ENCODE measurements around the gene RASGEF1B. TPM values are rescaled to one million over a fixed set of nuclear protein-coding genes. Genes with fewer than 3 reads are reported as not detected.

Gene RASGEF1B
- total RNA-seq, 2 experiments from 2014 or later, result 6.5 to 6.7 TPM

DNA sequence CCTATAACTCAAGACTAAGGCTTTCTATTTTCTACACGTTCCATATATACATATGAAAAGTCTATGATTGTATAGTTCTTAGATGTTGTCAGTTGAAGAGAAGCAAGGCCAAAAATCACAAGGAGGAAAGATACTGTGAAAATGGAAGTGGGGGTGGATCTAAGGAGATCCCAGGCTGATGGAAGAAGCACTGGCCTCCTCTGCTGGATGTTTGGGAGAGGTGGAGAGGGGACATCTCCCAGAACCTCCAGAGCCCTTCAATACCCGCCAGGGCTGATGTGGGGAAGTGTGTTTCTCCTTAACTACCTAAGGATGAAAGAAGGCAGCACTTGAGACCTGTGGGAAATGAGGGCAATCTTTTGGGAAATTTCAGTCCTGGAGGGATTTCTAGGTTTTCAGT, 67.4 kb downstream of the RASGEF1B start:
- intact Hi-C loops (cut with micrococcal nuclease), result loop anchor here (10.0 kb wide), 1 partner anchor 201 kb away; no protein-coding TSS in a partner anchor
- H3K9me3 Mint-ChIP-seq, result no peaks in the 10 kb centered on the region
- no peak overlapping the region for H3K4me3 Mint-ChIP-seq
- H3K27me3 Mint-ChIP-seq (ENCODE audit: low read depth), result no peaks in the 10 kb centered on the region
- no peaks in the 10 kb centered on the region for H3K36me3 Mint-ChIP-seq (ENCODE audit: low read depth)
- CTCF ChIA-PET, result no interaction called here
- no peak overlapping the region for H3K27ac Mint-ChIP-seq
- peaks cover 3% of the 10 kb centered on the region for H3K4me1 Mint-ChIP-seq (ENCODE audit: low read depth)
- DNase-seq, result no peak

DNA sequence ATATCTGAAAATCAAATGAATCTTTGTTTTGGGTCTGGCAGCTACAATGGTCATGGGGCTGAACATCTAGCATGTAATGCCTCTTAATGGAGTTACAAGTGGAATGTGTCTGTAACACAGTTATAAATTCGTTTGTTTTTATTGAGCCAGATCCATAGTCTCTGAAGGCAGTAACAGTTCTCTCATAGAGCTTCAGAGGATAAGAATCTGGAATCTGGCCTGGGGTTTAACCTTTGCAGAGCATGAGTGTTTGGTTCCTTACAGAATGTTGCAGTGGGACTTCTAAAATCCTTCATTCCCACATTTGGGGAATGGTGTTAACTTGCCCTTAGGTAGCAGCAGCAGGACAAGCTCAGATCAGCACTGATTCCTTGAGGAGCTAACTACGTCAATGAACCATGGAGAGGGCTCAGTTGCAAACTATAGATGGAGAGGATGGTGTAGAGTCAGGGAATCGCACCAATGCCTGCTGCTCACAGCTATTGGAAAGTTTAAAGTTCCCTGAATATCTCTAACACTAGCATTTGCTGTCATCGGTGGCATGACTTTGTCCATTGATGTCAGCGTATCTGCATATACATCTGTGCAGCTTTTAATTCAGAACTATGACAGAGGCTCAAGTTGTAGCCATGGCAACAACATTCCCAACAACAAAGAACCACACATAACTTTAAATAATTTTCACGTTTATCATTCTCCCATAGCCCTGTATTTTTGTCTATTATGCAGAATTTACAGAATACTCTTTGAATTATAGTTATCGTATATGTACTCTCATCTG, 72.2 kb downstream of the RASGEF1B start:
- no peaks in the 10 kb centered on the region for H3K27me3 Mint-ChIP-seq (ENCODE audit: low read depth)
- H3K27ac Mint-ChIP-seq, result no peak overlapping the region
- intact Hi-C loops (cut with micrococcal nuclease), result loop anchor here (10.0 kb wide), 1 partner anchor 205 kb away; no protein-coding TSS in a partner anchor
- no peaks in the 10 kb centered on the region for H3K4me1 Mint-ChIP-seq (ENCODE audit: low read depth)
- no peak for DNase-seq
- no peaks in the 10 kb centered on the region for H3K36me3 Mint-ChIP-seq (ENCODE audit: low read depth)
- no peaks in the 10 kb centered on the region for H3K9me3 Mint-ChIP-seq
- no peak overlapping the region for H3K4me3 Mint-ChIP-seq
- CTCF ChIA-PET, result interaction anchor here (0.6 to 1.6 kb wide), 4 partner anchors 9 to 802 kb away, joined by 3 to 4 read pairs (median 4); no protein-coding TSS in a partner anchor

DNA sequence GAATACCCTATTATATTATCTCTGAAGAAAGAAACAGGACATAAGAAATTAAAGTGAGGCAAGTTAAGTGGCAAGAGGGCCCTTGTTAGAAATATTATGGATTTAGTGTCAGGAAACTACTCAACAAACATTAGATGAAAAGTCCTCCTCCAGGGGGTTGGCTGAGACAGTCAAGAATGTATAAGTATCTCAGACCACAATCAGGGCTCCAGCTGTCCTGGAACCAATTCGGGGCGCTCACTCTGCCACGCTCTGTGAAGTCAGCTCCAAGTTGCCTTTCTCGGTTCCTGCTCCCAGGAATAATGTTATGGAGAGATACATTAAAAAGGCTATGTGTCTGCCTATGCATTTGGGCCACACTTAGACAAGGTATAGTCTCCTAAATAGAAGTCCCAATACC, 73.3 kb downstream of the RASGEF1B start:
- H3K9me3 Mint-ChIP-seq, result no peaks in the 10 kb centered on the region
- no peak for DNase-seq
- H3K27ac Mint-ChIP-seq, result no peak overlapping the region
- no peak overlapping the region for H3K4me3 Mint-ChIP-seq
- H3K27me3 Mint-ChIP-seq (ENCODE audit: low read depth), result no peaks in the 10 kb centered on the region
- H3K36me3 Mint-ChIP-seq (ENCODE audit: low read depth), result no peaks in the 10 kb centered on the region
- CTCF ChIA-PET, result interaction anchor here (1.6 kb wide), 1 partner anchor 10 kb away, joined by 4 read pairs; no protein-coding TSS in a partner anchor
- intact Hi-C loops (cut with micrococcal nuclease), result no loop called here
- no peaks in the 10 kb centered on the region for H3K4me1 Mint-ChIP-seq (ENCODE audit: low read depth)

DNA sequence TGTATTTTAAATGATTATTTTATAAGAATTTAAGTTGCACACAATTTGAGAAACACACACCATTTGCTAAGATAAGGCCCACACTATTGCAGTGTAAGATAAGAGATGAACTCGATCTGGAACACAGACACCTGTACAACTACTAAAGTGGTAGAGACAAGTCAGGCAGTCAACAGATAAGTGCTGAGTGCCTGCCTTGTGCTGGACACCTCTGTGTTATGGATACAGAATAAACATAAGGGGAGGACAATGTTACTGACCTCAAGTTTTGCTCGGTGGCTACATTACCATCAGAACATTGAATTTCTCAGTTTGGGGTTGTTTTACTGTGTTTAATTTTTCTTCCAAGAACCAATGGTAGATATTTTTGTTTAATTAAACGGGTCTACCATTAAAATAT, 74.1 kb downstream of the RASGEF1B start:
- H3K4me1 Mint-ChIP-seq (ENCODE audit: low read depth), result no peaks in the 10 kb centered on the region
- no peak for DNase-seq
- H3K4me3 Mint-ChIP-seq, result no peak overlapping the region
- H3K27me3 Mint-ChIP-seq (ENCODE audit: low read depth), result no peaks in the 10 kb centered on the region
- intact Hi-C loops (cut with micrococcal nuclease), result no loop called here
- no peak overlapping the region for H3K27ac Mint-ChIP-seq
- CTCF ChIA-PET, result no interaction called here
- H3K9me3 Mint-ChIP-seq, result no peaks in the 10 kb centered on the region
- no peaks in the 10 kb centered on the region for H3K36me3 Mint-ChIP-seq (ENCODE audit: low read depth)

DNA sequence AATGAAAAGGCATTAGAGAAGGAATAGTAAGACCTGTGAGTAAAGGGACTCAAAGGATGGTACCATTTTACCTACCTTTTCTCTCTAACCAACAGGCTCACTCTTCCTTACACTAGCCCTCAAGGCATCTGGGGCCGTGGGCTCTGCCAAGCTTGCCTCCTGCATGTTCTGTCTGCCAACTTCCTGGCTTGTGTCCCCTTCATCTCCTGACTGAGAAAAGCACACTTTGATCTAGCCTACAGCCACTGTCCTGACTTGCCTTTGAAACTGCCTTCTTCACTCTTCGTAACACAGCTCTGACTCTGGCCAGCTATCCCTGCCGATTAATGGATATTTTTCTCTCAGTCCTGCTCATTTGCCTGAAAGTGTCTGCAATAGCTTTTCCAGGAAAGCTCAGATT, 76.5 kb downstream of the RASGEF1B start:
- H3K4me1 Mint-ChIP-seq (ENCODE audit: low read depth), result peaks cover 2% of the 10 kb centered on the region
- H3K9me3 Mint-ChIP-seq, result no peaks in the 10 kb centered on the region
- no peaks in the 10 kb centered on the region for H3K36me3 Mint-ChIP-seq (ENCODE audit: low read depth)
- no peak overlapping the region for H3K4me3 Mint-ChIP-seq
- intact Hi-C loops (cut with micrococcal nuclease), result no loop called here
- no peaks in the 10 kb centered on the region for H3K27me3 Mint-ChIP-seq (ENCODE audit: low read depth)
- CTCF ChIA-PET, result interaction anchor here (0.5 to 1.1 kb wide), 3 partner anchors 11 to 1344 kb away, joined by 3 to 6 read pairs (median 6); no protein-coding TSS in a partner anchor
- no peak for DNase-seq
- no peak overlapping the region for H3K27ac Mint-ChIP-seq

DNA sequence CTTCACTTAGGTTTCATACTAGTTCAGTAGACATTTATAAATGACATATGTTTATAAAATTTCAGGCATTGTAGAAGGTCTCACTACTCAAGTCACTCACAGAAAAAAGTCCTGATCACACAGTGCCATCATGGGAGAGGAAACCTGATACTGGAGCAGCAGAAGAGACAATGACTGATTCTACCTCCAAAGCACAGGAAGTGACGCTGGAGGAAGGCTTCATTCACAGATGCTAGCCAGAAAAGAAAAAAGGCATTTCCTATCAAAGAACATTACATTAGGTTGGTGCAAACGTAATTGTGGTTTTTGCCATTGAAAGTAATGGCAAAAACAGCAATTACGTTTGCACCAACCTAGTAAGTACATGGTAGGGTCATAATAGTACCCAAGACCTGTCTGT, 79.5 kb downstream of the RASGEF1B start:
- Mint-ChIP-seq H3K9me3 (no peaks in the 10 kb centered on the region), H3K4me1 (ENCODE audit: low read depth) (peaks cover 2% of the 10 kb centered on the region), H3K4me3 (no peak overlapping the region), H3K36me3 (ENCODE audit: low read depth) (no peaks in the 10 kb centered on the region), H3K27me3 (ENCODE audit: low read depth) (no peaks in the 10 kb centered on the region), H3K27ac (no peak overlapping the region)
- CTCF ChIA-PET, result no interaction called here
- intact Hi-C loops (cut with micrococcal nuclease), result no loop called here
- DNase-seq, result peak; percentile 12

DNA sequence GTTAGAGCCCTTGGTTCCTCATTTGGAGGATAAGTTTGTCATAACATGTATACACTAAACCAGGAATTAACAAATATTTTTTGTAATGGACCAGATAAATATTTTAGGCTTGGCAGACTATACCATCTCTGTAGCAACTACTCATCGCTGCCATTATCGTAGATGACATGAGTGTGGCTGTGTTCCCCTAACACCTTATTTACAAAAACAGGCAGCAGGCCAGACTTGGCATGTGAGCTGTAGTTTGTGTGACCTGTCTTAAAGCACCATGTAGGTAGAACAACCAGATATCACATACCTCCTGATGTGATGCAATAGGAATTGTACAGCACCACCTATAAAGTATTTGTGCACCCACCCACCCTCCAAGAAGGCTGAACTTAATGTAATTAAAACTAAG, 82.0 kb downstream of the RASGEF1B start:
- DNase-seq, result no peak
- peaks cover 2% of the 10 kb centered on the region for H3K4me1 Mint-ChIP-seq (ENCODE audit: low read depth)
- intact Hi-C loops (cut with micrococcal nuclease), result no loop called here
- H3K4me3 Mint-ChIP-seq, result no peak overlapping the region
- no peak overlapping the region for H3K27ac Mint-ChIP-seq
- H3K36me3 Mint-ChIP-seq (ENCODE audit: low read depth), result no peaks in the 10 kb centered on the region
- CTCF ChIA-PET, result interaction anchor here (1.3 kb wide), 1 partner anchor 38 kb away, joined by 4 read pairs; no protein-coding TSS in a partner anchor
- no peaks in the 10 kb centered on the region for H3K27me3 Mint-ChIP-seq (ENCODE audit: low read depth)
- no peaks in the 10 kb centered on the region for H3K9me3 Mint-ChIP-seq

DNA sequence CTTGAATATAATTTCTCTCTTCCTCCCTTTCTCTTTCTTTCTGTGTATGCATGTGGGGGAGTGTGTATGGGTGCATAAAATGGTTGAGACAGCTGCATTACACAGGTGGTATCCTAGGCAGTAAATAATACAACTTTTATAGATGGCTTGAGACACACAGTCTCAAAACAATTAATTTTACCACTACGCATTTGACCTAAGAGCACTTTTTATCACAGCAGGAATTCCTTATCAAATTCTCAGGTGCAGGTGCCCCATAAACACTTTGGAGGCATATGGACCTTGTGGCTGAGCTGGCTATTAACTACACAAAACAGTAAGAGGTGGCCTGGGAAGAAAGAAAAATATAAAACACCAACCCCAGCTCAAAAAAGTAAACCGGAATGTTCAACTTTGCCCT, 91.3 kb downstream of the RASGEF1B start:
- intact Hi-C loops (cut with micrococcal nuclease), result no loop called here
- CTCF ChIA-PET, result interaction anchor here (1.1 kb wide), 1 partner anchor 311 kb away, joined by 3 read pairs; no protein-coding TSS in a partner anchor
- Mint-ChIP-seq H3K36me3 (ENCODE audit: low read depth) (no peaks in the 10 kb centered on the region), H3K4me1 (ENCODE audit: low read depth) (no peaks in the 10 kb centered on the region), H3K27me3 (ENCODE audit: low read depth) (peaks cover 23% of the 10 kb centered on the region), H3K9me3 (no peaks in the 10 kb centered on the region), H3K27ac (no peak overlapping the region), H3K4me3 (no peak overlapping the region)
- DNase-seq, result no peak

DNA sequence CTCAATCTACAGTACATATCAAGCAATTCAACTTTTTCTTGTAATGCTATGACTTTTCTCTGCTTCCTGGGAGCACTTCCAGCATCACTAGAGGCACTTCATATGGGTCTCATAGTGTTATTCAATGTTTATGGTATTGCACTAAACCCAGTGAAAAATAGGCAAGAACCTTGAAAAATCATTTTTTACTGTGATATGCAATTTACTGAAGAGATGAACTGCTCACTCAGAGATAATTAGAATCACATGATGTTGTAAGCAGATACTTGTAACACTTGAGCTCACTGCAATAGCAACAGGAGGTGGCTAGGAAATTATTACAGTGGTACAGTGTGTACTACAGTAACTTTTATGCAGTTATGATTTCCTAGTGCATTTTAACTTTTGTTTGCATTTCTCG, 93.3 kb downstream of the RASGEF1B start:
- Mint-ChIP-seq H3K9me3 (no peaks in the 10 kb centered on the region), H3K36me3 (ENCODE audit: low read depth) (no peaks in the 10 kb centered on the region), H3K4me3 (no peak overlapping the region), H3K4me1 (ENCODE audit: low read depth) (no peaks in the 10 kb centered on the region), H3K27me3 (ENCODE audit: low read depth) (peaks cover 23% of the 10 kb centered on the region), H3K27ac (no peak overlapping the region)
- intact Hi-C loops (cut with micrococcal nuclease), result no loop called here
- DNase-seq, result no peak
- CTCF ChIA-PET, result no interaction called here

DNA sequence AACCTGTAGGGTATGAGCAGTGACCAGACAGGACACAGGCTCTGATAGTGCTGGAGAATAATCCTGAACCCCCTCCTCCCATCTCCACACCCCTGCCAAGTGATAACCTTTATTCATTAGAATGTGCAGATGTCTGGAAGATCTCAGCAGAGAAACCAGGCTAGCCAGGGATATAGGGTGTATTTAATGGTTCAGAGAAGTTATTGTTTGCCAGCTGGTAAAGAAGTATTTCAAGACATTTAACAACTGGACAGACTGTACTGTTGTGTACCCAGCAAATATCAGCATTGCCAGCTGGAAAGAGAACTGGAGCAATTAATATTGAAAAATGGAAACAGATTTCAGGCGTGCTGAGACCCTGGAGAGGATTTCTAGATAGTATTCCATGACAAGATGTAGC, 94.5 kb downstream of the RASGEF1B start:
- Mint-ChIP-seq H3K4me3 (no peak overlapping the region), H3K36me3 (ENCODE audit: low read depth) (no peaks in the 10 kb centered on the region), H3K4me1 (ENCODE audit: low read depth) (no peaks in the 10 kb centered on the region), H3K27ac (no peak overlapping the region), H3K27me3 (ENCODE audit: low read depth) (peaks cover 21% of the 10 kb centered on the region), H3K9me3 (no peaks in the 10 kb centered on the region)
- no peak for DNase-seq
- CTCF ChIA-PET, result no interaction called here
- intact Hi-C loops (cut with micrococcal nuclease), result no loop called here

DNA sequence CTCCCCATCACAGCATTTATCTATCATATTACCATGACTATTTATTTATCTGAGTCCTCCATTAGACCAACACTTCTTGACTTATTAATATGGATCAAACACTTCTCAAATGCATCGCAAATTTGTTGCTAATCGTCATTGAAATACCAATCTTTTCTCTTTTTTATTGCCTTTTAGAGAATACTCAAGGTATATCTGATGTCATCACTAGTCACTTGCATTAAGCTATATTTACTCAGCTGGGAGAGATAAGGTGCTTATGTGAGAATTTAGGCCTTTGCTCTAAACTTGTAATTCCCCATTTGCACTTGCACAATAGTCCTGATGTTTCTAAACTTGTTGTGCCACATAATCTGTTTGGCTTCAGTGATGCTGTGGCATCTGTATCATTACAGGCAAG, 95.0 kb downstream of the RASGEF1B start:
- CTCF ChIA-PET, result no interaction called here
- no peak overlapping the region for H3K27ac Mint-ChIP-seq
- H3K9me3 Mint-ChIP-seq, result no peaks in the 10 kb centered on the region
- DNase-seq, result no peak
- no peak overlapping the region for H3K4me3 Mint-ChIP-seq
- H3K36me3 Mint-ChIP-seq (ENCODE audit: low read depth), result no peaks in the 10 kb centered on the region
- peaks cover 21% of the 10 kb centered on the region for H3K27me3 Mint-ChIP-seq (ENCODE audit: low read depth)
- intact Hi-C loops (cut with micrococcal nuclease), result no loop called here
- no peaks in the 10 kb centered on the region for H3K4me1 Mint-ChIP-seq (ENCODE audit: low read depth)
